K562 (cell line): ENCODE measurements around the gene GAA. TPM values are rescaled to one million over a fixed set of nuclear protein-coding genes. Genes with fewer than 3 reads are reported as not detected.

Experiments used
- ATF4 ChIP-seq: fragments of 450-650 bp; formaldehyde crosslinking; IDR thresholded peaks from 2 replicates; pipeline ENCODE4 v1.4.0; 2022; ENCODE audit warnings: mild to moderate bottlenecking, moderate library complexity
- CEBPG ChIP-seq, 3 experiments: fragments of 200-800 bp in 1 of 3; sonication (Bioruptor generic) in 1 of 3; sonication (generic) in 1 of 3; formaldehyde crosslinking in 1 of 3; IDR thresholded peaks in 2 of 3; conservative IDR thresholded peaks in 1 of 3; 2 replicates each; pipeline versions ENCODE4 v1.6.1 to v1.8.0; 2016 to 2022; ENCODE audit warnings: missing compliant biosample characterization in 2 of 3, missing genetic modification characterization in 2 of 3, mild to moderate bottlenecking in 1 of 3, missing genetic modification reagents in 1 of 3
- CXXC5 ChIP-seq: fragments of 250-450 bp; sonication (Bioruptor Pico); IDR thresholded peaks from 2 replicates; pipeline ENCODE4 v1.8.0; 2022; ENCODE audit warnings: inconsistent platforms, mild to moderate bottlenecking, moderate library complexity
- ELF2 ChIP-seq: fragments of 250-450 bp; sonication (Bioruptor Pico); IDR thresholded peaks from 2 replicates; pipeline ENCODE4 v1.5.0; 2021; ENCODE audit warnings: mild to moderate bottlenecking
- EP300 ChIP-seq: IDR thresholded peaks from 2 replicates; pipeline ENCODE4 v1.6.1; 2012; ENCODE audit warnings: low read length, improper control_type of control experiment
- ETV1 ChIP-seq: fragments of 450-650 bp; conservative IDR thresholded peaks from 2 replicates; pipeline ENCODE4 v1.6.1; 2016; ENCODE audit warnings: missing genetic modification characterization, control low read depth, low read depth, missing compliant biosample characterization
- FOXK2 ChIP-seq, 2 experiments: fragments of 450-650 bp; IDR thresholded peaks in 1 of 2; conservative IDR thresholded peaks in 1 of 2; 2 replicates each; pipeline ENCODE4 v1.6.1; 2016; ENCODE audit warnings: low read depth in 2 of 2, mild to moderate bottlenecking in 1 of 2
- FOXP4 ChIP-seq: sonication (generic); formaldehyde crosslinking; IDR thresholded peaks from 2 replicates; pipeline ENCODE4 v1.8.0; 2022; ENCODE audit warnings: mild to moderate bottlenecking, missing genetic modification reagents, borderline replicate concordance
- MYC ChIP-seq, 2 experiments: fragments of 250-450 bp in 1 of 2; sonication (Bioruptor Pico) in 1 of 2; IDR thresholded peaks; 2 replicates each; pipeline versions ENCODE4 v1.5.1 to v1.6.1; 2012 to 2021; ENCODE audit warnings: low read depth in 2 of 2, borderline replicate concordance in 1 of 2, improper control_type of control experiment in 1 of 2, low read length in 1 of 2, mild to moderate bottlenecking in 1 of 2, moderate library complexity in 1 of 2
- NRF1 ChIP-seq, 2 experiments: fragments of 450-650 bp; IDR thresholded peaks in 1 of 2; conservative IDR thresholded peaks in 1 of 2; 2 replicates each; pipeline ENCODE4 v1.6.1; 2014; ENCODE audit warnings: mild to moderate bottlenecking in 2 of 2
- SMARCE1 ChIP-seq: fragments of 450-650 bp; IDR thresholded peaks from 2 replicates; pipeline ENCODE4 v1.7.1; 2016; ENCODE audit warnings: mild to moderate bottlenecking
- SOX6 ChIP-seq: fragments of 450-650 bp; IDR thresholded peaks from 2 replicates; pipeline ENCODE4 v1.6.1; 2014; ENCODE audit warnings: mild to moderate bottlenecking
- ZNF318 ChIP-seq, 2 experiments: fragments of 450-650 bp; IDR thresholded peaks; 2 replicates each; pipeline ENCODE4 v1.6.1; 2016; ENCODE audit warnings: mild to moderate bottlenecking in 2 of 2, borderline replicate concordance in 1 of 2, low read depth in 1 of 2, moderate library complexity in 1 of 2
- polyA plus RNA-seq, 8 experiments: library from polyadenylated mRNA; depleted of rRNA in 4 of 8; stranded (reverse) in 5 of 8; unstranded in 3 of 8; fragments of >200 nt; fragmentation: Nextera tagmentation in 2 of 8; fragmentation: Illumina TruSeq in 1 of 8; extraction: Ambion mirVana in 2 of 8; extraction: Trizol in 1 of 8; gene quantifications; 2 replicates each; pipeline versions ENCODE4 v1.2.1 to v1.2.3, GENCODE V29; 2011 to 2014; ENCODE audit warnings: inconsistent platforms in 1 of 8, missing spikeins in 1 of 8
- total RNA-seq, 7 experiments: library from RNA; depleted of rRNA in 6 of 7; stranded (reverse); fragments of >200 nt in 6 of 7; fragmentation: Illumina TruSeq in 2 of 7; extraction: Trizol in 2 of 7; gene quantifications; 2 replicates each; pipeline versions ENCODE4 v1.2.1 to v1.2.3, GENCODE V29; 2011 to 2021; ENCODE audit warnings: low replicate concordance in 1 of 7

GAA gene
- total and polyA plus RNA-seq, 9 of the 15 experiments (the other 6 are each of a cell fraction or from before 2014, with no cell fraction given): 0.15 to 6.4 (median 1.7) TPM

- TF ChIP-seq ZNF318 (IDR thresholded peaks at IDR 0.05; ENCODE audit: borderline replicate concordance in 1 of 2, low read depth in 1 of 2) (no peak), FOXK2 (conservative IDR thresholded peaks at IDR 0.05 in 1 of 2, IDR thresholded peaks at IDR 0.05 in 1 of 2; ENCODE audit: low read depth in 2 of 2) (no peak), SMARCE1 (peak; percentile 73; the same call in 1 of the 2 replicates), NRF1 (conservative IDR thresholded peaks at IDR 0.05 in 1 of 2, IDR thresholded peaks at IDR 0.05 in 1 of 2) (peak; percentile 57 to 69; a peak in 3 of 4 replicates), ATF4 (CRISPR knock-in tag) (0 out of 2 replicates have a peak, but pooled peaks have one; percentile 48), EP300 (peak; percentile 24; the same call in 1 of the 2 replicates), SOX6 (peak; percentile 75), ELF2 (CRISPR knock-in tag) (0 out of 2 replicates have a peak, but pooled peaks have one; percentile 25), CEBPG (CRISPR knock-in tag; IDR thresholded peaks at IDR 0.05) (no peak), CEBPG (tag; conservative IDR thresholded peaks at IDR 0.05 in 1 of 2, IDR thresholded peaks at IDR 0.05 in 1 of 2) (peak in 1 of 2 experiments; percentile 87; a peak in 2 of 4 replicates), CXXC5 (peak; percentile 54), FOXP4 (CRISPR knock-in tag) (no peak), MYC (IDR thresholded peaks at IDR 0.05; ENCODE audit: low read depth, low read length) (peak; percentile 60), MYC (CRISPR knock-in tag; IDR thresholded peaks at IDR 0.05; ENCODE audit: borderline replicate concordance, low read depth) (no peak), ETV1 (0 out of 2 replicates have a peak, but pooled peaks have one; percentile 39)
Observed at GRCh38 chr17:80068301-80069222, 32.8 kb upstream of the GAA start (continued).
